HG03039 (cell line): ENCODE measurements around the gene USP19.

Experiments used
- ATAC-seq: cut with Tn5 transposase; IDR thresholded peaks from one replicate; pipeline ENCODE4 v1.9.1; 2021; ENCODE audit warnings: mild to moderate bottlenecking, moderate library complexity; ENCODE audit not compliant: unreplicated experiment

The USP19 gene

GRCh38 chr3:49104427-49105291 lies 16.0 kb downstream of the USP19 start, which contains the start of gene QARS1:
Gene QARS1, minus strand, starts transcription at chr3:49104757. Its CDS starts 24 bp downstream, at chr3:49104733.
- ATAC-seq: peak; percentile 76

DNA sequence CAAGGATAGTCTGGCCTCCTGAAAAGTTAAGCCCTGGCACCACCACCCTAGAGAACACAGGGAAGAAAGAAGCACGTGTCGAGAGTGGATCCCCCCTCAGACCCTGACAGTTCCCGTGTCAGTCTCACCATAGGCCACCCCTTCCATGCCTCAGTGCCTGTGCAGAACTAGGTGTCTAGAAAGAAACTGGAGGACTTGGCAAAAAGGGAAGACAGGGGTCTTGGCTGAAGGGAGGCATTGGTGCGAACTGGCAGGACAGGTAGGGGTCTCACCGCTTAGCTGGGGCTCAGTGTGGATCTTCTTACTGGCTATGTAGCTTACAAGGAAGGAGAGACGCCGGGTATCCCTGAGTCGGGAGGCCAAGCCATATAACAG lies 16.6 kb downstream of the USP19 start:
- no peak for ATAC-seq

- no peak for ATAC-seq
Observed at GRCh38 chr3:49100046-49100615, 20.5 kb downstream of the USP19 start.

- no peak for ATAC-seq
Observed at GRCh38 chr3:49098910-49099630, 21.6 kb downstream of the USP19 start.

- no peak for ATAC-seq
Observed at GRCh38 chr3:49098429-49098828, 22.2 kb downstream of the USP19 start.

- ATAC-seq: peak; percentile 70
Observed at GRCh38 chr3:49093853-49094767, 26.5 kb downstream of the USP19 start, which contains the start of gene QRICH1. Gene QRICH1, minus strand, starts transcription at chr3:49094071. Its CDS starts 17,054 bp downstream, at chr3:49077017.

- peak; percentile 30 for ATAC-seq
Observed at GRCh38 chr3:49092938-49093852, 27.4 kb downstream of the USP19 start.

DNA sequence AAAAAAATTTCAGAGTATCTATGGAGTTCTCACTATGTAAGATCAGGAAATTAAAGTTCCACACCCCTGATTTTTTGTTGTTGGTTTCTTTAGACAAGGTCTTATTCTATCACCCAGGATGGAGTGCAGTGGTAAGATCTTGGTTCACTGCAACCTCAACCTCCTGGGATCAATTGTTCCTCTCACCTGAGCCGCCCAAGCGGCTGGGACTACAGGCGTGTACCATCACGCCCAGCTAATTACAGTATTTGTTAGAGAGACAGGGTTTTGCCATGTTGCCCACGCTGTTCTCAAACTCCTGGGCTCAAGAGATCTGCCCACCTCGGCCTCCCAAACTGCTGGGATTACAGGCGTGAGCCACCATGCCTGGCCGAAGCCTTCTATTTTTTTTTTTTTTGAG lies 39.2 kb downstream of the USP19 start:
- ATAC-seq: no peak

GRCh38 chr3:49079270-49079669 lies 41.4 kb downstream of the USP19 start:
- ATAC-seq: no peak

DNA sequence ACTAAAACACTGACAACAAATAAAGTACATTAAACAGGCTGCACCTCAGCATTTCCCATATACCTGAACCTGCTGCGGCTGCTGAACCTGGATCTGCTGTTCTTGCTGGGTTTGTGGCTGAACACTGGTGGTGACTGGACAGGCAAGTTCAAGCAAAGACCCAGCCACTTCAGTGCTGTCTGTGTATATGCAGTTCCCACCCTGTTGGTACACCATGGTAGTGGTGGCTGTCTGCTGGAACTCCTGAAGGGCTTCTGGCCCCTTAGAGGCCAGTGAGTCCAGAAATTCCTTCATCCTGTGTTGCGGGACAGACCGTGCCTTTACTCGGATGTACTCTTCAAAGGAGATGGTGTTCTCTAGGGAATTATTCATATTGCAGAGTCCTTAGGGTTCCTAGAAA lies 44.0 kb downstream of the USP19 start:
- ATAC-seq: no peak

DNA sequence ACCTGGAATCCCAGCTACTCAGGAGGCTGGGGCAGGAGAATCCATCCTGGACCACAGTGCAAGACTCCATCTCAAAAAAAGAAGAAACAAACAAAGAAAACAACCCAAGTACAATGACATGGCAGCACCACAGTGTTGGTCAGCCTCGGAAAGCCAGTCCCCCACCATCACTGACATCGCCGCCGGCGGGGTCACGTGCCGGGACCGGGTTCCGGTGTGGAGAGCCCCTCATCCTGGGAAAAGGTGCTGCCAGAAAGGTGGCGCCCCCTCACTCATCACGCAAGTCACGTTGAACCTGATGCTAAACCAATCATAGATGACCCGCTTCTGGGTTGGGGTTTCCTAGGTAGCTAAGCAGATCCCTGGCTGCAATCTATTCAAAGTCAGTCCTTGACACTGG lies 44.5 kb downstream of the USP19 start:
- ATAC-seq: no peak
